Stomach smooth muscle (tissue), 2 donors: ENCODE data around the gene RAD51B.
A peak's percentile ranks its signal among the peaks of the same experiment; 100 is the strongest.

Experiments used
- H3K27ac ChIP-seq: one replicate; pipeline ENCODE4 v1.7.0; 2013; ENCODE audit warnings: mild to moderate bottlenecking, low read length, inconsistent platforms
- H3K27me3 ChIP-seq, 2 donors: one replicate each; pipeline ENCODE4 v1.7.0; 2013; ENCODE audit warnings: low read length in 2 of 2; ENCODE audit not compliant: insufficient read depth in 2 of 2, control insufficient read depth in 1 of 2
- H3K36me3 ChIP-seq, 2 donors: one replicate each; pipeline ENCODE4 v1.7.0; 2013; ENCODE audit warnings: low read length in 2 of 2; ENCODE audit not compliant: control insufficient read depth in 2 of 2, insufficient read depth in 2 of 2
- H3K4me1 ChIP-seq: one replicate; pipeline ENCODE4 v1.7.0; 2013; ENCODE audit warnings: low read length; ENCODE audit not compliant: control insufficient read depth, insufficient read depth
- H3K4me3 ChIP-seq, 2 donors: one replicate each; pipeline ENCODE4 v1.7.0; 2013; ENCODE audit warnings: low read length in 2 of 2
- H3K9ac ChIP-seq, 2 donors: one replicate each; pipeline ENCODE4 v1.7.0; 2013; ENCODE audit warnings: low read length in 2 of 2, mild to moderate bottlenecking in 1 of 2
- H3K9me3 ChIP-seq, 2 donors: one replicate each; pipeline ENCODE4 v1.7.0; 2013; ENCODE audit warnings: low read length in 2 of 2; ENCODE audit not compliant: control insufficient read depth in 2 of 2
- donor health status: healthy.
- donor health status: Pancreatic carcinoma.

The RAD51B gene

GRCh38 chr14:68606176-68606575 is 786.6 kb downstream of the RAD51B start:
- peak overlapping the region; percentile 90 for H3K27ac ChIP-seq
- H3K27me3 ChIP-seq: no peaks in the 10 kb centered on the region
- H3K36me3 ChIP-seq: no peaks in the 10 kb centered on the region
- H3K9ac ChIP-seq: peak overlapping the region in 1 of 2 donors; percentile 29
- H3K9me3 ChIP-seq: no peaks in the 10 kb centered on the region
- H3K4me3 ChIP-seq: no peak overlapping the region
- peaks cover 39% of the 10 kb centered on the region for H3K4me1 ChIP-seq

GRCh38 chr14:68606644-68607043 is 787.1 kb downstream of the RAD51B start:
- Histone ChIP-seq H3K4me1 (peaks cover 44% of the 10 kb centered on the region), H3K27me3 (no peaks in the 10 kb centered on the region), H3K9me3 (no peaks in the 10 kb centered on the region), H3K4me3 (no peak overlapping the region), H3K9ac (peak overlapping the region in 1 of 2 donors; percentile 21), H3K36me3 (no peaks in the 10 kb centered on the region), H3K27ac (peak overlapping the region; percentile 90)

GRCh38 chr14:68607081-68607866 is 787.7 kb downstream of the RAD51B start:
- peak overlapping the region; percentile 24 to 60 for H3K9ac ChIP-seq
- no peaks in the 10 kb centered on the region for H3K27me3 ChIP-seq

GRCh38 chr14:68607867-68608573 is 788.4 kb downstream of the RAD51B start:
- peak overlapping the region; percentile 90 for H3K27ac ChIP-seq
- H3K27me3 ChIP-seq: no peaks in the 10 kb centered on the region
- peaks cover 50% of the 10 kb centered on the region for H3K4me1 ChIP-seq
- H3K36me3 ChIP-seq: no peaks in the 10 kb centered on the region
- H3K9me3 ChIP-seq: no peaks in the 10 kb centered on the region
- H3K4me3 ChIP-seq: no peak overlapping the region
- peak overlapping the region; percentile 24 to 60 for H3K9ac ChIP-seq

More at GRCh38 chr14:68607081-68607866, 787.7 kb downstream of the RAD51B start:
- no peaks in the 10 kb centered on the region for H3K9me3 ChIP-seq
- peak overlapping the region; percentile 90 for H3K27ac ChIP-seq
- peak overlapping the region in 1 of 2 donors; percentile 40 for H3K4me3 ChIP-seq
- H3K4me1 ChIP-seq: peaks cover 49% of the 10 kb centered on the region
- H3K36me3 ChIP-seq: no peaks in the 10 kb centered on the region

GRCh38 chr14:68608574-68608962 is 789.0 kb downstream of the RAD51B start:
- Histone ChIP-seq H3K36me3 (no peaks in the 10 kb centered on the region), H3K9ac (peak overlapping the region in 1 of 2 donors; percentile 24), H3K4me1 (peaks cover 50% of the 10 kb centered on the region), H3K4me3 (no peak overlapping the region), H3K27me3 (no peaks in the 10 kb centered on the region), H3K9me3 (no peaks in the 10 kb centered on the region), H3K27ac (peak overlapping the region; percentile 90)

GRCh38 chr14:68609012-68609411 is 789.4 kb downstream of the RAD51B start:
- Histone ChIP-seq H3K4me3 (no peak overlapping the region), H3K4me1 (peaks cover 50% of the 10 kb centered on the region), H3K9ac (no peak overlapping the region), H3K9me3 (peaks cover 0 to 2% of the 10 kb centered on the region in 2 donors), H3K27me3 (no peaks in the 10 kb centered on the region), H3K36me3 (no peaks in the 10 kb centered on the region), H3K27ac (peak overlapping the region; percentile 90)

- H3K36me3 ChIP-seq: no peaks in the 10 kb centered on the region
- no peak overlapping the region for H3K9ac ChIP-seq
- peaks cover 50% of the 10 kb centered on the region for H3K4me1 ChIP-seq
- H3K27ac ChIP-seq: no peak overlapping the region
- H3K9me3 ChIP-seq: peaks cover 0 to 4% of the 10 kb centered on the region in 2 donors
- no peaks in the 10 kb centered on the region for H3K27me3 ChIP-seq
- H3K4me3 ChIP-seq: no peak overlapping the region
Observed at GRCh38 chr14:68610251-68610793, 790.7 kb downstream of the RAD51B start.

- H3K27ac ChIP-seq: peak overlapping the region; percentile 53
- no peak overlapping the region for H3K4me3 ChIP-seq
- H3K9ac ChIP-seq: no peak overlapping the region
- H3K36me3 ChIP-seq: no peaks in the 10 kb centered on the region
- H3K27me3 ChIP-seq: no peaks in the 10 kb centered on the region
- H3K4me1 ChIP-seq: peaks cover 42% of the 10 kb centered on the region
- peaks cover 0 to 4% of the 10 kb centered on the region in 2 donors for H3K9me3 ChIP-seq
Observed at GRCh38 chr14:68611599-68611998, 792.0 kb downstream of the RAD51B start.

- H3K9ac ChIP-seq: peak overlapping the region in 1 of 2 donors; percentile 21
Observed at GRCh38 chr14:68612049-68612448, 792.5 kb downstream of the RAD51B start.

GRCh38 chr14:68616221-68616902 is 796.8 kb downstream of the RAD51B start:
- Histone ChIP-seq H3K9me3 (peaks cover 7 to 14% of the 10 kb centered on the region in 2 donors), H3K27me3 (no peaks in the 10 kb centered on the region), H3K36me3 (no peaks in the 10 kb centered on the region), H3K4me1 (peaks cover 19% of the 10 kb centered on the region), H3K27ac (no peak overlapping the region), H3K9ac (no peak overlapping the region), H3K4me3 (no peak overlapping the region)

More at GRCh38 chr14:68612049-68612448, 792.5 kb downstream of the RAD51B start:
- Histone ChIP-seq H3K27ac (peak overlapping the region; percentile 53), H3K4me1 (peaks cover 38% of the 10 kb centered on the region), H3K36me3 (no peaks in the 10 kb centered on the region), H3K27me3 (no peaks in the 10 kb centered on the region), H3K4me3 (no peak overlapping the region), H3K9me3 (peaks cover 0 to 7% of the 10 kb centered on the region in 2 donors)
